ENCODE measurements around the gene CHPF.

GRCh38 chr2:219554350-219554749 is 10.7 kb upstream of the CHPF start:
- TF ChIP-seq, protein P1, sequence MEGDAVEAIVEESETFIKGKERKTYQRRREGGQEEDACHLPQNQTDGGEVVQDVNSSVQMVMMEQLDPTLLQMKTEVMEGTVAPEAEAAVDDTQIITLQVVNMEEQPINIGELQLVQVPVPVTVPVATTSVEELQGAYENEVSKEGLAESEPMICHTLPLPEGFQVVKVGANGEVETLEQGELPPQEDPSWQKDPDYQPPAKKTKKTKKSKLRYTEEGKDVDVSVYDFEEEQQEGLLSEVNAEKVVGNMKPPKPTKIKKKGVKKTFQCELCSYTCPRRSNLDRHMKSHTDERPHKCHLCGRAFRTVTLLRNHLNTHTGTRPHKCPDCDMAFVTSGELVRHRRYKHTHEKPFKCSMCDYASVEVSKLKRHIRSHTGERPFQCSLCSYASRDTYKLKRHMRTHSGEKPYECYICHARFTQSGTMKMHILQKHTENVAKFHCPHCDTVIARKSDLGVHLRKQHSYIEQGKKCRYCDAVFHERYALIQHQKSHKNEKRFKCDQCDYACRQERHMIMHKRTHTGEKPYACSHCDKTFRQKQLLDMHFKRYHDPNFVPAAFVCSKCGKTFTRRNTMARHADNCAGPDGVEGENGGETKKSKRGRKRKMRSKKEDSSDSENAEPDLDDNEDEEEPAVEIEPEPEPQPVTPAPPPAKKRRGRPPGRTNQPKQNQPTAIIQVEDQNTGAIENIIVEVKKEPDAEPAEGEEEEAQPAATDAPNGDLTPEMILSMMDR (conservative IDR thresholded peaks at IDR 0.05), result no peak
- TF ChIP-seq EZH2 (IDR thresholded peaks at IDR 0.05; ENCODE audit: low read depth), result no peak
